ENCODE results near the gene TMEM108.

GRCh38 chr3:133112666-133113065, 74.5 kb downstream of the TMEM108 start:
- TF ChIP-seq EZH2 (IDR thresholded peaks at IDR 0.05) (no peak), POLR2AphosphoS5 (IDR thresholded peaks at IDR 0.05; ENCODE audit: borderline replicate concordance, low read depth, low read length) (no peak)
